ENCODE measurements around the gene YY1.
"Not testable (repeated sequence)": the region's sequence is repeated elsewhere in the genome, so short reads cannot be mapped to it uniquely, and the experiment has no call there.

Gene YY1

DNA sequence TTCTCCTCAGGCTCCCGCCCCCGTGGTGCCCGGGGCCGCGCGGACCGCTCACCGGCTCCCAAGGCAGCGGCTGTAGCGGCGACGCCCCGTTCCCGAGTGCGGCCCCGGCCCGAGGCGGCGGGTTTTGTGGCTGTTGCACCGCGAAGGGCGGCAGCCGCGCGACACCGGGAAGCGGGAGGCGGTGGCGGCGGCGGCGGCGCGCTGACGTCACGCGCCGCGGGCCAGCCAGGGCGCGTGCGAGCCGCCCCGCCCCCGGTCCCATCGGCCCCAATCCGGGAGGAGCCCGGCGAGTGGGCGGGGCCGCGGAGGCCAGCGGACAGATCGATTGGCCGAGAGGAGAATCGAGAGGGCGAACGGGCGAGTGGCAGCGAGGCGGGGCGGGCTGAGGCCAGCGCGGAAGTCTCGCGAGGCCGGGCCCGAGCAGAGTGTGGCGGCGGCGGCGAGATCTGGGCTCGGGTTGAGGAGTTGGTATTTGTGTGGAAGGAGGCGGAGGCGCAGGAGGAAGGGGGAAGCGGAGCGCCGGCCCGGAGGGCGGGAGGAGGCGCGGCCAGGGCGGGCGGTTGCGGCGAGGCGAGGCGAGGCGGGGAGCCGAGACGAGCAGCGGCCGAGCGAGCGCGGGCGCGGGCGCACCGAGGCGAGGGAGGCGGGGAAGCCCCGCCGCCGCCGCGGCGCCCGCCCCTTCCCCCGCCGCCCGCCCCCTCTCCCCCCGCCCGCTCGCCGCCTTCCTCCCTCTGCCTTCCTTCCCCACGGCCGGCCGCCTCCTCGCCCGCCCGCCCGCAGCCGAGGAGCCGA is at the start of gene YY1:
TSS of gene YY1 (plus strand) at position 726 of the 792 bp plus-strand sequence. CDS start 101 bp downstream, outside the sequence.
- DNase-seq (ENCODE audit: low spot score), result peak; percentile 95

DNA sequence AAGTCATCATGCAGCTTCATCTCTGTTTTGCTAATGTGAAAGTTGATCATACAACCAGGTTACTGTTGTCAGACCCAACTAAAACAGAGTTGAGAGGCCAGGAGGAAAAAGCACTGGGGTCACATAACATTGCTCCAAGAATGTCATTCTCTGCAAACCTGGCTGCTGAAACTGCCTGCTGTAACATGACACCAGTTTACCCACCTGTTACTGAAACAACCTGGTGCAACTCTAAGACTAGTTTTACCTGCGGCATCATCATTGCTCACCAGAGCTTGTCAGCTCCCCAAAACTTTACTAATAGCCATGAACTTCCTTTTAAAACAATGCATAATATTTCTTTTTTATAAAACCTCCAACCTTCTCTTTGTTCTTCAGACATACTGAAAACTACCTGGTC is 48.8 kb upstream of the YY1 start:
- no peak for DNase-seq (ENCODE audit: low spot score)

DNA sequence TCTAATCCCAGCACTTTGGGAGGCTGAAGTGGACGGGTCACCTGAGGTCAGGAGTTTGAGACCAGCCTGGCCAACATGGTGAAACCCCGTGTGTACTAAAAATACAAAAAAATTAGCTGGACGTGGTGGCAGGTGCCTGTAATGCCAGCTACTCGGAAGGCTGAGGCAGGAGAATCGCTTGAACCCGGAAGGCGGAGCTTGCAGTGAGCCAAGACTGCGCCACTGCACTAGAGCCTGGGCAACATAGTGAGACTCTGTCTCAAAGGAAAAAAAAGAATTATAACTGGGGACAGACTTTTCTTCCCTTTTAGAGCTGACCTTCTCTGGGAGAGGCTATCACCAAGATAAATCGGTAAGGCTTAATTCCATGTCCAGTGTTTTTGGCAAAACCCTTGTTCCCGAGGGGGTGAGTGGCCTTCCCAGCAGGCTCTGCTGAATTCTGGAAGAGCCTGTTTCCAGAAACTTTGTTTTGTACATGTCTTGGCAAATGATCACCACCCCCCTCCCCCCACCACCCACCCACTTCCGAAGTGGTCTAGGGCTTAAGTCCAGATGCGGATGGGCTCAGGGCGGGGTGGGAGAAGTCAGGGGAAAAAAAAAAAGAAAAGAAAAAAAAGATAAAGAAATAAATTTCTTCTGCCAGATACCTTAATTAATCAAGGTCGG is 47.2 kb upstream of the YY1 start:
- no peak for DNase-seq (ENCODE audit: low spot score)

DNA sequence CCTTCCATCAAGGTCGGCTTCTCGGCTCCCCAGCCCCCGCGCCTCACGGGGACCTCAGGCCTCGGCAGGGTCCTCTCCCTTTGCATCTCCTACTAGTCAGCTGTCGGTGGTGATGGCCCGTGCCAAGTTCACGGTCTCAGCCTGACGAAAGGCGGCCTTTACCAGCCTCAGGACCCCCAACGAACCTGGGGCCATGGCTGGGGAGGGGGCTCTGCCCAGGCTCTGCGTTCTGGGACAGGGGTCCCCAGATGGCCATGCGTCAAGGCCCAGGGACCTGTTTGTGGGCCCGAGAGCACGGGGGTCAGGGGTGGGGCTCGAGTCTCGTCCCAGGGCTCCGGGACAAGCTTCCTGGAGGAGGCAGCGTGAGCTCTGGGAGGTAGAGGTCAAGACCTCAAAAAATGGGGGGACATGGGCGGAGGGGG is 46.7 kb upstream of the YY1 start:
- DNase-seq (ENCODE audit: low spot score), result no peak

DNA sequence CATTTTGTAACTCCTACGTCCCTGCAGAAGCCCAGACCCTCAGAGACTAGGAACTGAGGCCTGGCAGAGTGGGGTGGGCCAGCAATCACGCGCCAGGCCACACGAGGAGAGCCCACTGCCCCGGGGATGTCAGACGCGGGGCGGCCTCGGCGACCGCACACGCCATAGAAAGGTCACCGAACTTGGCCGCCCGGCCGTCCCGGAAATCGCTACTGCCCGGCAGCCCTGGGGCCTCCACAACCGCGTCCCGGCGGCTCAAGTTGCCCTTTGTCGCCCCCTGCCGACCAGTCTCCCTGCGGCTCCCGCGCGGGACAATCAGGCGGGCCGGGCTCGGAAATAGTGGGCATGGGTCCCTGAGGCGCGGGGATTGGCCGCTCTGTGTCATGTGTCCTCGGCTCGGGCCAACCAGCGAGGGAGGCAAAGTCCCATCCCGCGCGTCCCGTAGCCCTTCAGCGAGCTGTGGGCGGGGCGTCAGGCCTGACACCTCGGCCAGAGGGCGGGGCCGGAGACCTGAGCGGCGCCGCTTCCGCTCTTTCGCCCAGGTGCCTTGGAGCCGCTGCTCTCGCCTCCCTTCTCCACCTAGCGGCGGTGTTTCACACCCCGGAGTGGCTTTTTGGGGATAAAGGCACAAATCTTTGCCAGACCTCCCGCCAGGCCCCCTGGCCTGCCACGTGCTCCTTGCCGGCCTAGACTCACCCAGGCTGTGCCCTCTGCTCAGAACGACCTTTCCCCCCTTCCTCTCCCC is 46.1 kb upstream of the YY1 start:
- peak; percentile 96 for DNase-seq (ENCODE audit: low spot score)

DNA sequence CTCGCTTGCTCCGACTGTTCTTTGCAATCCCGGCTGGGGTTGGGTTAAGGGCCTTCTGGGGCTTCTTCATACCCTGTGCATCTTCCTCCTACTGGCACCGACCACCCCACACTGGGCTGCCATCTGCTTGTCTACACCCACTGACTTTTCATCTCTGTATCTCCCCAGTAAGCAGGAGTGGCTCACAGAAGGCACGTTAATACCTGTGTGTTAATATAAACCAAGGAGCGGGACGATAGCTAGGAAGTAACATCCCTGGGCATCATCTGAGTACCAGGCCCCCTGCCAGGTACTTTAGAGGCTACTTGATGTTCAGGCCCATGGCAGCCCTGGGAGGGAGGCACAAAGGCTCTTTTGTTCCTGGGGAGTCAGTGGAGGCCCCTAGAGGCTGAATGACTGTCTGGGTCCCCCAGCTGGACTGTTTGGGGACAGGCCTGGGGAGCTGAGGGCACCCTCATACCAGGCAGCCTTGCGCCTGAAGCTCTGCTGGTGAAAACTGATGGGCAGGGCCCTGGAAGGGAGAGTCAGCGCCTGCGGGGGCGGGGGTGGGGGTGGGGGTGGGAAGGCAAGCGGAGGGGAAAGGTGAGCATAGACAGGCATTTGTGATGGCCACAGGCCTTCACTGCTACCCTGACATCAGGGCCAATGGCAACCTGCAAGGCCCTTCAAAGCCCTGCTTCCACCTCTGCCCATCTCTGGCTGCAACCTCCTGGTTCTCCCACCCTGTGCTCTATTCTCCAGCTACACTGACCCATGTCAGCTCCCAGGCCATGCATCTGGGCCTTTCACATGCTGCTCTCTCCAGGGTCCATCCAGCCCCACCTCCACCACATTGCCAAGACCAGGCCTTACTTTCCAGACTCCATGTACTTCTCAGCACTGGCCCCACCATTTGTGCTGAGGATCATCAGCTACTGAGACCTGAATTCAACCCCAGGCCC is 45.3 kb upstream of the YY1 start:
- peak; percentile 86 for DNase-seq (ENCODE audit: low spot score)

DNA sequence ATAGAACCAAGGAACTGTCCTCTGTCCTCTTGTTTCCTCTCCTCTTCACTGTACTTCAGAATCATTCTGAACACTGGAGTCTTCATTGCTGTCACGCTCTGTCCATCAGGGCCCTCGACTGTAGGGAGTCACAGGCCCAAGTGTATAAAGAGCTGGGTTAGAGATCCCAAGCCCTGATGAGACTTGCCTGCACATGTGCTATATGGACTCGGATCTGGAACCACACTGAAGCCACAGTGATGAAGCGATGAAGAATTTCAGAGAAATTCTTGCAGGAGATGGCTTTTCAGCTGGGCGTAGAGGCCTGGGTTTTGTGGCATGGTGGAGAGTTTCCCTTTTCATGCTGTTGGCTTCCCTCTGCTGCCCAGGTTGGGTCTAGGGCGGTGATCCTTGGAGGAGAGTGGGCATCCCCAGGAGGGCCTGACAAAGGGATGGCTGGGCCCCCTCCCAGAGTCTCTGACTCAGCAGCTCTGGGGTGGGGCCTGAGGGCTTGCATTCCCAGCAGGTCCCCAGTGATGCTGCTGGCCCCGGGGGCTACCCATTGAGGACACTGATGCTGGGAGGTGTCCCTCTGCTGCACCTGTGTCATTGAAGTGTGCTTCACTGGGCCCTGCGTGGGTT is 39.6 kb upstream of the YY1 start:
- DNase-seq (ENCODE audit: low spot score), result no peak

DNA sequence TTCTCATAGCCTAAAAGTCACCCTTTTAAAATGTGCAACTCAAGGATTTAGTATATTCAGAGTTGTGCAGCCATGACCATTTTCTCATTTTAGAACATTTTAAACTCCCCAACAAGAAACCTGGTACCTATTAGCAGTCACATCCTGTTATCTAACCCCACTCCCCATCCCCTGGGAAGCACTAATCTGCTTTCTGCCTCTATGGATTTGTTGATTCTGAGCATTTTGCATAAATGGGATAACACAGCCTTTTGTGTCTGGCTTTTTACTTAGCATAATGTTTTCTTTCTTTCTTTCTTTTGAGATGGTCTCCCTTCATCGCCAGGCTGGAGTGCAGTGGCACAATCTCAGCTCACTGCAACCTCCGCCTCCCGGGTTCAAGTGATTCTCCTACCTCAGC is 38.6 kb upstream of the YY1 start:
- no peak for DNase-seq (ENCODE audit: low spot score)

DNA sequence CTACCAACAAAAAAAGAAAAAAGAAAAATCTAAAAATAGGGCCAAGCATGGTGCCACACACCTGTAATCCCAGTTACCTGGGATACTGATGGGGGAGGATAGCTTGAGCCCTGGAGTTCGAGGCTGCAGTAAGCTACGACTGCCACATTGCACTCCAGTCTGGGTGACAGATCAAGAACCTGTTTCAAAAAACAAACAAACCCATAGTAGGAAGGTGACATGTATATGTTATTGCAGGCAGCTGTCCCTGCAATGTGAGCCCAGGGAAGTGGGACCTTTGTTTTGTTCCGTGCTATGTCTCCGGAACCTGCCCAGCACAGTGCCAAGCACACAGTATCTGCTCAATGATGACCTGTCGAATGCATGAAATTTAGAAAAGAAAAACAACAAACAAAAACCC is 37.2 kb upstream of the YY1 start:
- no peak for DNase-seq (ENCODE audit: low spot score)

DNA sequence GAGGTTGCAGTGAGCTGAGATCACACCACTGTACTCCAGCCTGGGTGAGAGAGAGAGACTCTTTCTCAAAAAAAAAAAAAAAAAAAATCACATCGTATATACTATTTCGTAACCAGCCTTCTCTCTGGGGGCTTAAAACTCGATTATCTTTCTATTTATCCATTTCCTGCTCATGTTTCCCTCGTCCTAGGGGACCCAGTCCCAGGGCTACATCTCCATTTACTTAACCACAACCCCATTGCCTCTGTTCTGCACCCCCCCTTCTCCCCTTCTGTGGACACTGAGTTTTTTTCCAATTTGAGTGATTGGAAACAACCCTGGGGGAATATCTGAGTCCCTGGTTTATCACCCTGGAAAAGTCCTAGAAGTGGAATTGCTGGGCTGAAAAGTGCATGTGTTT is 36.2 kb upstream of the YY1 start:
- no peak for DNase-seq (ENCODE audit: low spot score)

DNA sequence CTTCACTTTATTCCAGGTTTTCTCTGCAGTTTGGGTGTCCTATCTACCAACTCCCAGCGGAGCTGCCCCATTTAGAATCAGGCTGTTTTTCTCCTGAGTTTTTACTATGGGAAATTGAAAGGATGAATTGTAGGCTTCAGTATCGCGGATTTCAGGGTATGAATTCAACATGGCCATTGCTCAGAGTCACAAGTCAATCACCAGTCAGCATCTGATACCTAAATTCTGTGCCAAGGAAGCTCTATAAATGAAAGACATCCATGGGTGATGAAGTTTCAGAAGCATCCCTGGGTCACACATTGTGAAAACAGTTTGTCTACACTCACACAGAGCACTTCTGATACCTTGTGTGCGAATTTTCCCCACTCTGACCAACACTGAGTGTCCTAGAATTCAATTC is 35.8 kb upstream of the YY1 start:
- DNase-seq (ENCODE audit: low spot score), result no peak

DNA sequence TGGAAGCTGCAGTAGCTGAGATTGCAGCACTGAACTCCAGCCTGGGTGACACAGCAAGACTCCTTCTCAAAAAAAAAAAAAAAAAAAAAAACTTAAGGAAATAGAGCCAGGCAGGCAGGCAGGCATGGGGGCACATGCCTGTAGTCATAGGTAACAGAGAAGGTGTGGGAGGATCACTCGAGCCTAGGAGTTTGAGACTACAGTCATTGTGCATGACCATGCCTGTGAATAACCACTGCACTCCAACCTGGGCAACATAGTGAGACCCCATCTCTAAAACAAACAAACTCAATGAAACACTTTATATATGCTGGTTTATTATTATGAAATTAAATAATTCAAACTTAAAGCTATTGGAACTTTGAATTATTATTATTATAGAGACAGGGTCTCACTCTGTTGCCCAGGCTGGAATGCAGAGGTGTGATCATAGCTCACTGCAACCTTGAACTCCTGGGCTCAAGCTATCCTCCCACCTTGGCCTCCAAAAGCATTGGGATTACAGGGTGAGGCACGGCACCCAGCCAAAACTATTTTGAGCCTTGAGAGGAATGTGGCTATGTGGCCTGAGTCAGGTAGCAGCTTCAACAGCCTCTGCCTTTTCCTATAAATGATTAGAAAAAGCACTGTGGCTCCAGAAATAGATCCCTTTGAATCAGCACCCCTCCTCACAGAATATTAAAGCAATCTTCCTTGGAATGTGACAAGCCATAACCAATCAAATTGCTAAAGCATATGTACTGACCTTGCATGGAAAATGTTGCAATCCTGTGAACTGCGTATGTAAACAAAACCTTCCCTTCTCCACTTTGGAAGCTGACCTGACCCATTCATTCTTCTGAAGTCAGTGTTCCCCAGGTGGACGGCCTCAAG is 34.7 kb upstream of the YY1 start:
- no peak for DNase-seq (ENCODE audit: low spot score)

DNA sequence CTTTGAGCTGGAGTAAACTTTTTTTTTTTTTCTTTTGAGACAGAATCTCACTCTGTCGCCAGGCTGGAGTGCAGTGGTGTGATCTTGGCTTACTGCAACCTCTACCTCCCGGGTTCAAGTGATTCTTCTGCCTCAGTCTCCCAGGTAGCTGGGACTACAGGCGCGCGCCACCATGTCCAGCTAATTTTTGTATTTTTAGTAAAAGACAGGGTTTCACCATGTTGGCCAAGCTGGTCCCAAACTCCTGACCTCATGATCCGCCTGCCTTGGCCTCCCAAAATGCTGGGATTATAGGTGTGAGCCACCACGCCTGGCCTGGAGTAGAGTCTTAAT is 34.1 kb upstream of the YY1 start:
- not testable (repeated sequence) for DNase-seq (ENCODE audit: low spot score)

DNA sequence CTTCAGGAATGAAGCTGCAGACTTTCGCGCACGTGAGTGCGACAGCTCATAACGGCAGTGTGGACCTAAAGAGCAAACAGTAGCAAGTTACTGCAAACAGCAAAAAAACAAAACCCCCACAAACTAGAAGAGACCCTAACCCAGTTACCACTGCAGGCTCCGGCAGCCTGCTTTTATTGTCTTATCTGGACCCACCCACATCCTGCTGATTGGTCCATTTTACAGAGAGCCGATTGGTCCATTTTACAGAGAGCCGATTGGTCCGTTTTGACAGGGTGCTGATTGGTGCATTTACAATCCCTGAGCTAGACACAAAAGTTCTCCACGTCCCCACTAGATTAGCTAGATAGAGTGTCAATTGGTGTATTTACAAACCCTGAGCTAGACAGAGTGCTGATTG is 31.4 kb upstream of the YY1 start:
- not testable (repeated sequence) for DNase-seq (ENCODE audit: low spot score)

DNA sequence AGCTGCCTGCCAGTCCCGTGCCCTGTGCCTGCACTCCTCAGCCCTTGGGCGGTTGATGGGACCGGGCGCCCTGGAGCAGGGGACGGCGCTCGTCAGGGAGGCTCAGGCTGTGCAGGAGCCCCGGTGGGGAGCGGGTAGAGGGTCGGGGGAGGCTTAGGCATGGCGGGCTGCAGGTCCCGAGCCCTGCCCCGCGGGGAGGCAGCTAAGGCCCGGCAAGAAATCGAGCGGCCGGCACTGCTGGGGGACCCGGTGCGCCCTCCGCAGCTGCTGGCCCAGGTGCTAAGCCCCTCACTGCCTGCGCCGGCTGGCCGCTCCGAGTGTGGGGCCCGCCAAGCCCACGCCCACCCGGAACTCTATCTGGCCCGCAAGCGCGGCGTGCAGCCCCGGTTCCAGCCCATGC is 30.8 kb upstream of the YY1 start:
- not testable (repeated sequence) for DNase-seq (ENCODE audit: low spot score)

DNA sequence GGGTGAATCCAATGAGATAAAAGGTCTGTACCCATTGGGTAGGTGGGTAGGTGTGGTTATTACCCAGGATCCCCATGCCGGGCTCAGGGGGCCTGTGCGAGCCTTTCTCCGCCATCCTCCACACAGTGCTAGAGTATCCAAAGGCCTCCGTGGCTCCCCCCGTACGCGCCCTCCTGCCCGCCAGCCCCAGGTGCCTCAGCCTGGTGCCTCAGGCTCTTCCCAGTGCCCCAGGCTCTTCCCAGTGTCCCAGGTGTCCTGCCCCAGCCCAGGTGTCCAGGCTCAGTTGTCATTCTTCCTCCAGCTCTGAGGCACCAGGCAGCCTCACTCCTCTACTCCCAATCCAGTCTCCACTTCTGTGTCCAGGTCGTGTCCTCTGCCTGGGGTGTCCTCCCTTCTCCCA is 27.6 kb upstream of the YY1 start:
- no peak for DNase-seq (ENCODE audit: low spot score)

DNA sequence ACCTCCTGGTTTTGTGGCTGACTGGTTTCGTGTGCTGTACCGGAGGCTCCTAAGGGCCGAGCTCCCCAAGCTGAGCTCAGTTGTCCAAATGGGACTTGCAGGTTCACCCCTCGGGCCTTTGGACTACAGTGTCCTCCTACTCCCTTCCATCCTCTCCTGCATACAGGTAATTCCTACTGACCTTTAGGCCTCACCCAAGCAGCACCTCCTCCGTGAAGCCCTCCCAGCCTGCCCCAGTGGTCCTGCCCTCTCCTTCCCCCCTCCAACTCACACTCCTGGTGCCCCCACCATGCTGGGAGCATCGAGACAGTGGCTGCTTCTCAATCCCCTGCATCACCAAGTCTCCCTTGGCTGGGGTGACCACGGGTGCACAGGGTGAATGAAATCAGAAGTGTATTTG is 27.1 kb upstream of the YY1 start:
- DNase-seq (ENCODE audit: low spot score), result no peak

DNA sequence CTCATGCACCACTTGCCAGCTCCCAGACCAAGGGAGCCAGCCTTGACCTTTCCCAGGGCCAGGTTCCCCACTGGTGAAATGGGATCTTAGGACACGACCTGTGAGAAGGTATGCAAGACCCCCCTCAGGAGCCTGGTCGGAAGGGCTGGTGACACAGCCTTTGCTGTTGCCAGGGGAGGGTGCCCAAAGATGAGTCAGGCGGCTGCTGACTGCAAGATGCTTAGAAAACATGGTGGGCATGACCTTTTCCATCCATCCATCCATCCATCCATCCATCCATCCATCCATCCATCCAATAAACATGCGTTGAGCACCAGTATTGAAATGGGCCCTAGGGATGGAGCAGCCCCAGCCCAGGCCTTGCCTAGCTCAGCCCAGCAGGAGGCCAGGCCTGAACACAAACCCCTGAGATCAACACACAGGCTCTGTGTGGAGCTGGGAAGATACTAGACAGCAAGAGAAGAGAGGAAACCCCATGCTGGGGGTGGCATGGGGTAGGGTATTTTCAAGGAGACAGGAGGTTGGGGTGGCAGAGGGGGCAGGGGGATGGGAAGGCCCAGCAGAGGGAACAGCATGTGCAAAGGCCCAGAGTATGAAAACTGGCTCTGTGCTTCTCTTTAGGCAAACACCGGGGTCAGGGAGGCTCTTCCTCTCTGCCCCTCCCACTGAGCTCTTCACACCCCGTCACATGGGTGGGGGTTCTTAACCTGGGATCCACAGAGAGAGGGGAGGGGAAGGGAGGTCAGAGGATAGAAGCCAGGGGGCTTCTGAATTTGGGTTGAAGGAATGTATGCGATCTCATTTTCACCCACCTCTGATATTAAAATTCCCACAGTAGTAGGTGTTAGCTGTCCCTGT is 26.2 kb upstream of the YY1 start:
- no peak for DNase-seq (ENCODE audit: low spot score)

DNA sequence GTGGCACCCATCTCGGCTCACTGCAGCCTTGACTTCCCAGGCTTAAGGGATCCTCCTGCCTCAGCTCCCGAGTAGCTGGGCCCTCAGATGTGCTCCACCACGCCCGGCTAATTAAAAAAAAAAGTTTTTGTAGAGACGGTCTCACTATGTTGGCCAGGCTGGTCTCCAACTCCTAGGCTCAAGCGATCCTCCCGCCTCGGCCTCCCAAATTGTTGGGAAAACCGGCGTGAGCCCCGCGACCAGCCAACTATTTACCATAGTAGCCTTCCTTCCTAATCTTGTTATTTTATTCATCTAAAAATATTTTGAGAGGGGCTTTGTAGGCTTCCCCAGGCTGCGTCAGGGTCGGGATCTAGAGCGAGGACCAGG is 25.4 kb upstream of the YY1 start:
- DNase-seq (ENCODE audit: low spot score), result no peak
